ENCODE measurements around the gene DOCK3.

GRCh38 chr3:50652709-50653108 lies 22.0 kb upstream of the DOCK3 start:
- no peak for TF ChIP-seq CREB5 (CRISPR knock-in tag; IDR thresholded peaks at IDR 0.05; ENCODE audit: low read depth)
- no peak for TF ChIP-seq BACH2 (CRISPR knock-in tag; IDR thresholded peaks at IDR 0.05; ENCODE audit: borderline replicate concordance)
- TF ChIP-seq ZNF70 (CRISPR knock-in tag; IDR thresholded peaks at IDR 0.05) = no peak
